Stimulated activated CD4-positive, alpha-beta T cell treated with anti-CD3 and anti-CD28 coated beads, Interleukin-4, amount 100 ng/mL, for 24 hours (primary cell): Measurements from ENCODE around the gene TRIM10.
"Not testable (repeated sequence)": the region's sequence is repeated elsewhere in the genome, so short reads cannot be mapped to it uniquely, and the experiment has no call there.

Experiments used
- DNase-seq: peaks from one replicate; pipeline ENCODE4 v3.0.0-alpha.2; 2020

The TRIM10 gene

DNA sequence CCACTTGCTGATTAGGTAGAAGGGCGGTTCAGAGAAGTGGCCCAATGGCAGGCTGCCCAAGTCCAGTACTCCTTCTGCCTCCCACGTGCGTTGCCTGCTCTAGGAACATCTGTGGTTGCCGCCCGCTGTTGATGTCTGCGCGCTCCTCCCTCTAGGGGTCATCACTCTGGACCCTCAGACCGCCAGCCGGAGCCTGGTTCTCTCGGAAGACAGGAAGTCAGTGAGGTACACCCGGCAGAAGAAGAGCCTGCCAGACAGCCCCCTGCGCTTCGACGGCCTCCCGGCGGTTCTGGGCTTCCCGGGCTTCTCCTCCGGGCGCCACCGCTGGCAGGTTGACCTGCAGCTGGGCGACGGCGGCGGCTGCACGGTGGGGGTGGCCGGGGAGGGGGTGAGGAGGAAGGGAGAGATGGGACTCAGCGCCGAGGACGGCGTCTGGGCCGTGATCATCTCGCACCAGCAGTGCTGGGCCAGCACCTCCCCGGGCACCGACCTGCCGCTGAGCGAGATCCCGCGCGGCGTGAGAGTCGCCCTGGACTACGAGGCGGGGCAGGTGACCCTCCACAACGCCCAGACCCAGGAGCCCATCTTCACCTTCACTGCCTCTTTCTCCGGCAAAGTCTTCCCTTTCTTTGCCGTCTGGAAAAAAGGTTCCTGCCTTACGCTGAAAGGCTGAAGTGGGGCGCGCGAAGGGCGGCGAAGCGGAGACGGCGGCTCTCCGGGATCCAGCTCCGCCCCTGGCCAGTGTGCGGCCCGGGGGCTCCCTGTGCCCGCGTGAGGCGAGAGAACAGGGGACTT lies 10.9 kb upstream of the TRIM10 start:
- no peak for DNase-seq

DNA sequence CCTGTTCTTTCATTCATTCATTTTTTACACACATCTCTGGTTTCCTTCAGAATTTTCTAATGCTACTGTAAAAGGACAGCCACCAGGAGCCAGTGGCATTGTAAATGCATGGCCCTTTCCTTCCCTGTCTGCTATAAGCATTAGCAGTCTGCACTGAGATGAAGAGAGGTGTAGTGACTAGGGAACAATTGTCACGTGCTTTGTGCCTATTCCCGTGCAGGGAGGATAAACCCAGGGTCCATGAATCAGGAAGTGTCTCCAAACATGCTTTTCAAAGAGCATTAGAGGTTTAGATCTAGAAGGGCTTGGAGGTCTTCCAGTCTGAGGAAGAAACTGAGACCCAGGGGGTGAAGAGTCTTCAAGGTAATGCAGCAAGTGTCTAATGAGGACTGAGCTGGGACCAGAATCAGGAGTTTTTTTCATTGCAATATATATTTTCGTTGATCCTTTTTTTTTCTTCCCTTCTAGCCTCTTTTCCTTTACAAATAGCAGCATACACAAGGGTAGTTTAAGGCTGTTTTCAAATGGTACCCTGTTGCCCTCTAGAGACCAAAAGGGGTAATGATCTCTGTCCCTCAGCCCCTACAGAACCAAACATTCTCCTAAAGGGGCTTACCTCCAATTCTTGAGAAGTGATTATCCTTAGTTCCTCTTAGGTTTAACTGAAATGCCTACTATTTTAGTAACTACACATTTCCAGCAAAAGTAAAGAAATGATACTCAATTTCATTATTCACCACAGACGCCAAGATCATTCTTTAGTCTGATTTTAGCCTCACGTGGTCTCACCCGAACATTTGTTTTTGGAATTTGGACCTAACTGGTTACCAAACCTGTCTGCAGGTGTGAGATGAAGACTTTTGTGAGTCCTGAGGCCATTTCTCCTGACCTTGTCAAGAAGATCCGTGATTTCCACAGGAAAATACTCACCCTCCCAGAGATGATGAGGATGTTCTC lies 8.9 kb upstream of the TRIM10 start:
- DNase-seq, result peak; percentile 27

GRCh38 chr6:30168741-30169140 lies 7.7 kb upstream of the TRIM10 start:
- DNase-seq, result no peak

- DNase-seq, result no peak
These were observed 6.1 kb upstream of the TRIM10 start for GRCh38 chr6:30167101-30167500.

GRCh38 chr6:30165238-30165637 lies 4.2 kb upstream of the TRIM10 start:
- not testable (repeated sequence) for DNase-seq

- DNase-seq, result no peak
These were observed 3.7 kb upstream of the TRIM10 start for GRCh38 chr6:30164714-30165113.

GRCh38 chr6:30163918-30164654 lies 3.1 kb upstream of the TRIM10 start:
- DNase-seq, result no peak

DNA sequence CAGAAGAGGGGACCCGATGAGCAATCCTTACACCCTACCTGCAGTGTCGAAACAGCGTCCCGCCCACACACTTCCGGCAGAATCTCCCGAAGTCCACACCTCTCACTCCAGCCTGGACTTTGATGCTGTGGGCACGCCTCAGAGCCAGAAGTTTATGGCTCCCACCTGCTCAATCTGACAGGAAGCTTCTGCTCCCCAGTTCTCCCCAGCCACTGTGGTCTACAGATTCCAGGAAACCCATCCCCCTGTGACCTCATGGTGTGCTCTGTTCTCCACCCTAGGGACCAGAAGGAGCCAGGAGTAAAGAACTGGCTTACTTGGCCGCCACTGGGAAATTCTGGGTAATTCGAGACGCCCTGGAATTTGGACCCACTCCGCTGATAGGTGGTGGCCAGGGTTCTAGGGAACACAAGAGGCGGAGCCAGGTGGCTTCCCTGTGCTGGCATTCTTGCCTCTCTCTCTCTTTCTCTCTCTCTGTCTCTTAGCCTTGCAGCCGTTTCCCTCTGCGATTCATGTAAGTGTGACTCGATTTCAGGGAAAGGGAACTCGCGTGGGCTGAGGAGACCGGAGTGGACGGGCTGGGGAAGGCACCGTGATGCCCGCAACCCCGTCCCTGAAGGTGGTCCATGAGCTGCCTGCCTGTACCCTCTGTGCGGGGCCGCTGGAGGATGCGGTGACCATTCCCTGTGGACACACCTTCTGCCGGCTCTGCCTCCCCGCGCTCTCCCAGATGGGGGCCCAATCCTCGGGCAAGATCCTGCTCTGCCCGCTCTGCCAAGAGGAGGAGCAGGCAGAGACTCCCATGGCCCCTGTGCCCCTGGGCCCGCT lies 2.3 kb upstream of the TRIM10 start, which contains the start of gene TRIM15:
TSS of gene TRIM15 (plus strand) at position 457 of the 828 bp plus-strand sequence. CDS start at position 596, 139 bp downstream.
- peak; percentile 62 for DNase-seq

DNA sequence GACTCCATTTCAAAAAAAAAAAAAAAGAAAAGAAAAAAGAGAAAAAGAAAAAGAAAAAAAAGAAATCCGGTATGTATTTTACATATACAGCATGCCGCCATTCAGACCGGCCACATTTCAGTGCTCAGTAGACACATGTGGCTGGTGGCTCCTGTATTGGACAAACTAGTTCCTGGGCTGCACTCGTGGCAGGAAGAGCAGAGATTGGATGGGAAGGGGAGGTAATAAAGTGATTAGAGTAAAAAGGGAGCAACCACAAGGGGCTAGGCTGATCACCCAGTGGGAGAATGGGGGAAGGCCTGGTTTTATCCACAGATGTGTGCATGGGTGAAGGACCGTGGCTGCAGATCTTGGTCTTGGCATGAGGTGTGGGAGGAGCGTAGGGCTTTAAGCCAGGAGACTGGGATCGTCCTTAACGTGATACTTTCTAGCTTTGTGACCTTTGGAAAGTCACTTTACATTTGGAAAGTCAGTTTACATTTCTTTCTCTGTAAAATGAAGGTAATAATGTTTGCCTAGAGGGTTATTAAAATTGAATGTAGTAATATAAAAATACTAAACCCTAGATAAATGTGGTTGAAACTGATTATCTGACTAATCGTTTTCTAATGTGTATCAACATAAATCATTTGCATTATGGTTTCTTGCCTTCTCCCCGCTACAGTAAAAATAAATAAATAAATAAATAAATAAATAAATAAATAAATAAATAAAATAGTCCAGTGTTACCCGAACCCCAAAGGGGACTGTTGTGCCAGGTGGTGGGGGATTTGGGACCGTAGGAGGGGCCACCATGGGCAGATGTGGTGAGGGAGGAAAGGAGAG lies 1.5 kb upstream of the TRIM10 start:
- no peak for DNase-seq

- DNase-seq, result no peak
These were observed 815 bp downstream of the TRIM10 start for GRCh38 chr6:30160008-30160784.

DNA sequence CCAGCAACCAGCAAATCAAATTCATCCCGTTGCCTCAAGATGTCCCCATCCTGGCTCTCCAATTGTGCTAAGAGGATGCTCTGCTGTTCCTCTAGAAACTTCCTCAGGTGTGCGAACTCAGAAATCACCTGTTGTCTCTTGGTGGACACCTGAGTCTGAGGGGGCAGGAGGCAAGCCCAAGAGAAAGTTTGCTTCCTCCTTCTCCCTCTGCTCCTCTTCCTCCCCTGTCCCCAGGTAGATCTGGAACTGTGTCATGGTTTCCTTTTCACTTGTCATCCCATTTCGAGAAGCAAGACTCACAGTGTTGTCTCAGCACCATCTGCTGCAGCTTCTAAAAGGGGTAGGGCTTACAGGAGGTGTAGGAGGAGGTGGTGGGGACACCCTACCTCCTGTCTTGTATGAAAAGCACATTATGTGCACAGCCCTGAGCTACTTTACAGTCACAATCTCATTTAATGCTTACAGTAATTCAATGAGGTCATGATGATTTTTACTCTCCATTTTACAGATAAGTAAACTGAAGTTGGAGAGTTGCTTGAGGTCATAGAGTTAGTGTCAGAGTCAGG lies 2.5 kb downstream of the TRIM10 start:
- no peak for DNase-seq

GRCh38 chr6:30157999-30158398 lies 3.0 kb downstream of the TRIM10 start:
- no peak for DNase-seq

DNA sequence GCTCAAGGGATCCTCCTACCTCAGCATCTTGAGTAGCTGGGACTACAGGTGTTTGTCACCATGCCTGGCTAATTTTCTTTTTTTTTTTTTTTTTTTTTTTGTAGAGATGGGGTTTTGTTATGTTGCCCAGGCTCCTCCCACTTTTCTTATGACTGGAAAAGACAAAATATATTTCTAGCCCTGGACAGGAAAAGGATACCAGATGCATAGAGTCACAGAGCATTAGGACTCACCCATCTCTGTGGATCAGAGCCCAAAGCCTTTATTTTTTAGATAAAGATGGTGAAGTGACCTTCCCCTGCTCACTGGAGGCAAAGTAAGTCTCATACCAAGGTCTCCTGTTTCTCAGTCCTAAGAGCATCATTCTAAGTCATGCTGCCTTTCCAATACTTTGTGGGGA lies 3.4 kb downstream of the TRIM10 start:
- no peak for DNase-seq

DNA sequence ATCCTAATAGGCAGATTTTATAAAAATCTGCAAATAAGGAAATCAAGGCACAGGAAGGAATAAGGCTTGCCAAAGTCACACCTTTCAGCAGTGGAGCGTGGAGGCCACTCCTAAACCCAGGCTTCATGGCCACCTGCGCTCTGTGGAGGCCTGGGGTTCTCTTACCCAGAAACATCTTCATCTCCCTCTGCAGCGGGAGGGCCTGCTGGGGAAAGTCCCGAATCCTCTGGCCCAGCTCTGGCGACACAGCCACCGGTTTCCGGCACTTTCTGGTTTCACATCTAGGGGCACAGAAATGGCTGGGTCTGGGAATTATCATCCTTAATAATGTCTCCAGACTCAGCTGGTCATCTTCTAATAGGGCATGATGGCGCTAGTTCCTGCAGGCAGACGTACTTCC lies 4.2 kb downstream of the TRIM10 start:
- DNase-seq, result no peak

DNA sequence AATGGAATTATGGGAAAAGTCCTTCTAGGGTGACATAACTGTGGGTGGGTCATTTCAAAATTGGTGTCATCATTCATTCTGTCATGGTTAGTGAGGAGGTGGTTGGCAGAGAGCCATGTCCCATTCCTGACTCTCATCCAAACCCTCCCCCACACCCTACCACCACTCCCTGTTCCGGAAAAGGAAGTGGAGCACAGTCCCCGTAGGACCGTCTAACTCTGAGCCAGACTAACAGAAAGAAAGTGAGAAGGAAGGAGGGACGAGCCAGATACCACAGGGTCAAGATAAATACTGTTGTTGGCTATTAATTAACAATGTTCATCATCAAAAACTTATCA lies 4.8 kb downstream of the TRIM10 start:
- DNase-seq, result no peak

- no peak for DNase-seq
These were observed 5.3 kb downstream of the TRIM10 start for GRCh38 chr6:30155520-30156261.

DNA sequence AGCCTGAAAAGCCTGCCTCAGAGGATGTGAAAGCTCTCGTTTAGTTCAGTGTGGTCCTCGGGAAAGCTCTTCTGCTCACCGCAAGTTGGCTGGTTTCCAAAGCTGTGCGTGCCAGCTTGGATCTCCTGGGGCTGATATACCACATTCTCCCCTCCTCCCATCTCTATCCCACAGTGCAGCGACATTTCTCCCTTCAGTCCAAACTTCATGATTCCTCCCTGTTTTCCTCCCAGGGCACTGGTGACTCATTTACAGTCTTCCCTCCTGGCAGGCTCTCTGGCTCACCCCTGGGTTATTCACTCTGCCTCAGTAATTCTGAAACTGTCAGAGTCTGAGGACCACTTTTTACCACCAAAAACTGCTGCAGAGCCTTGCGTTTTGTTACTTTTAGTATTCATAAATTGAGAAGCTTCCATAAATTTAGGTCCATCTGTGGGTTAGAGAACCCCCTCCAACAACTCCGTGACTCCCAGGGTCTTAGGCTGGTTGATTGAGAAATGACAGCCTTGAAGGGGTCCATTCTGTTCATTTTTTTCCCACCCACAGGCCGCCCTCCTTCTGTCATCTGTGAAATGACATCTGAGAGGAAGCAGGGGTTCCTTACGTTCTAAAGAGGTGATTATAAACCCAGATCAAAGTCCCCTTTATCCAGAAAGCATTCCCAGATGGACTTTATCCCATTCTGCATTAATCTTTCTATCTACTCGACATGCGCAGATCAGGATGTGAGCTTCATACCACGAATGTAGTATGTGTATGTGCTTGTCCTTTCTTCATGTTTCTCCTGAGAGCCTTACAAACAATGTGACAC lies 6.1 kb downstream of the TRIM10 start:
- no peak for DNase-seq

GRCh38 chr6:30154061-30154460 lies 7.0 kb downstream of the TRIM10 start:
- no peak for DNase-seq
